HCT116 (cell line): Measurements from ENCODE around the gene FBXO17.

Experiments used
- CEBPB ChIP-seq: IDR thresholded peaks from 2 replicates; pipeline ENCODE4 v1.6.1; 2012; ENCODE audit warnings: low read depth
- EZH2 ChIP-seq: fragments of 200-600 bp; sonication (generic); IDR thresholded peaks from 2 replicates; pipeline ENCODE4 v1.6.1; 2017; ENCODE audit warnings: antibody characterized with exemption, mixed run types
- POLR2A ChIP-seq: IDR thresholded peaks from 2 replicates; pipeline ENCODE4 v1.7.0; 2011; ENCODE audit warnings: borderline replicate concordance; ENCODE audit not compliant: insufficient read depth, insufficient read length; ENCODE audit errors: extremely low read depth
- POLR2AphosphoS5 ChIP-seq: IDR thresholded peaks from 2 replicates; pipeline ENCODE4 v1.6.1; 2011; ENCODE audit warnings: mild to moderate bottlenecking, low read depth, low read length, moderate library complexity
- SRF ChIP-seq: IDR thresholded peaks from 2 replicates; pipeline ENCODE4 v1.6.1; 2012; ENCODE audit warnings: low read depth
- ZNF274 ChIP-seq: fragments of 200-500 bp; sonication (Bioruptor generic); IDR thresholded peaks from 2 replicates; pipeline ENCODE4 v1.6.1; 2014; ENCODE audit warnings: mild to moderate bottlenecking, low read depth, low read length, inconsistent platforms
- TF ChIP-seq, protein P1 (sequence below), 3 experiments: fragments of 200-600 bp in 1 of 3; sonication (generic) in 1 of 3; IDR thresholded peaks in 2 of 3; conservative IDR thresholded peaks in 1 of 3; 2 replicates each; pipeline ENCODE4 v1.5.1; 2012 to 2017; ENCODE audit warnings: low read depth in 2 of 3, low read length in 2 of 3, antibody characterized with exemption in 1 of 3, borderline replicate concordance in 1 of 3, control low read depth in 1 of 3, mild to moderate bottlenecking in 1 of 3, mixed read lengths in 1 of 3, mixed run types in 1 of 3, moderate library complexity in 1 of 3; ENCODE audit not compliant: insufficient read depth in 1 of 3
- TF ChIP-seq, protein P2 (sequence below): IDR thresholded peaks from 2 replicates; pipeline ENCODE4 v1.6.1; 2012; ENCODE audit warnings: low read depth
- TF ChIP-seq, protein P3 (sequence below): IDR thresholded peaks from 2 replicates; pipeline ENCODE4 v1.6.1; 2012
- TF ChIP-seq, protein P4 (sequence below): IDR thresholded peaks from 2 replicates; pipeline ENCODE4 v1.6.1; 2012

DNA sequence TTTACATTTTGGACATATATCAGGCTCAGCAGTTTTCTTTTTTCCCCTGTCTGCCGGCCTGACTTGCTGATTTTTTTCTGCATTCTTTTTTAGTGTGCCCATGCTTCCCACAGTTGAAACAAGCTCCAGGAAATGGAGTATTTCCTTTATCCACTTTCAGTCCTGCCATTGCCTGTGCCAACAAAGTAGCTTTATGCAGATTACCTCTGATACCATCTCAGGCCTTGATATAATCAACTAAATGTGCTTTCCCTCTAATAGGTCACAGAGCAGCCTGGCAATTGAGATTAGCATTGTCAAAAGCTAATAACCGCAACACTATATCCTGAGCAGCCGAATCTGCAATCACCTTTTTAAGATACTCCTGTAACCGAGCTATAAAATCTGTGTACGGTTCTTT is 35.6 kb downstream of the FBXO17 start:
- TF ChIP-seq EZH2 (no peak), POLR2A (no peak), ZNF274 (no peak), CEBPB (no peak), SRF (no peak), POLR2AphosphoS5 (no peak)
- TF ChIP-seq, protein P1, sequence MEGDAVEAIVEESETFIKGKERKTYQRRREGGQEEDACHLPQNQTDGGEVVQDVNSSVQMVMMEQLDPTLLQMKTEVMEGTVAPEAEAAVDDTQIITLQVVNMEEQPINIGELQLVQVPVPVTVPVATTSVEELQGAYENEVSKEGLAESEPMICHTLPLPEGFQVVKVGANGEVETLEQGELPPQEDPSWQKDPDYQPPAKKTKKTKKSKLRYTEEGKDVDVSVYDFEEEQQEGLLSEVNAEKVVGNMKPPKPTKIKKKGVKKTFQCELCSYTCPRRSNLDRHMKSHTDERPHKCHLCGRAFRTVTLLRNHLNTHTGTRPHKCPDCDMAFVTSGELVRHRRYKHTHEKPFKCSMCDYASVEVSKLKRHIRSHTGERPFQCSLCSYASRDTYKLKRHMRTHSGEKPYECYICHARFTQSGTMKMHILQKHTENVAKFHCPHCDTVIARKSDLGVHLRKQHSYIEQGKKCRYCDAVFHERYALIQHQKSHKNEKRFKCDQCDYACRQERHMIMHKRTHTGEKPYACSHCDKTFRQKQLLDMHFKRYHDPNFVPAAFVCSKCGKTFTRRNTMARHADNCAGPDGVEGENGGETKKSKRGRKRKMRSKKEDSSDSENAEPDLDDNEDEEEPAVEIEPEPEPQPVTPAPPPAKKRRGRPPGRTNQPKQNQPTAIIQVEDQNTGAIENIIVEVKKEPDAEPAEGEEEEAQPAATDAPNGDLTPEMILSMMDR (IDR thresholded peaks at IDR 0.05 in 2 of 3, conservative IDR thresholded peaks at IDR 0.05 in 1 of 3; ENCODE audit: borderline replicate concordance in 1 of 3, insufficient read depth in 1 of 3, low read depth in 2 of 3, low read length in 2 of 3): no peak
- TF ChIP-seq, protein P2, sequence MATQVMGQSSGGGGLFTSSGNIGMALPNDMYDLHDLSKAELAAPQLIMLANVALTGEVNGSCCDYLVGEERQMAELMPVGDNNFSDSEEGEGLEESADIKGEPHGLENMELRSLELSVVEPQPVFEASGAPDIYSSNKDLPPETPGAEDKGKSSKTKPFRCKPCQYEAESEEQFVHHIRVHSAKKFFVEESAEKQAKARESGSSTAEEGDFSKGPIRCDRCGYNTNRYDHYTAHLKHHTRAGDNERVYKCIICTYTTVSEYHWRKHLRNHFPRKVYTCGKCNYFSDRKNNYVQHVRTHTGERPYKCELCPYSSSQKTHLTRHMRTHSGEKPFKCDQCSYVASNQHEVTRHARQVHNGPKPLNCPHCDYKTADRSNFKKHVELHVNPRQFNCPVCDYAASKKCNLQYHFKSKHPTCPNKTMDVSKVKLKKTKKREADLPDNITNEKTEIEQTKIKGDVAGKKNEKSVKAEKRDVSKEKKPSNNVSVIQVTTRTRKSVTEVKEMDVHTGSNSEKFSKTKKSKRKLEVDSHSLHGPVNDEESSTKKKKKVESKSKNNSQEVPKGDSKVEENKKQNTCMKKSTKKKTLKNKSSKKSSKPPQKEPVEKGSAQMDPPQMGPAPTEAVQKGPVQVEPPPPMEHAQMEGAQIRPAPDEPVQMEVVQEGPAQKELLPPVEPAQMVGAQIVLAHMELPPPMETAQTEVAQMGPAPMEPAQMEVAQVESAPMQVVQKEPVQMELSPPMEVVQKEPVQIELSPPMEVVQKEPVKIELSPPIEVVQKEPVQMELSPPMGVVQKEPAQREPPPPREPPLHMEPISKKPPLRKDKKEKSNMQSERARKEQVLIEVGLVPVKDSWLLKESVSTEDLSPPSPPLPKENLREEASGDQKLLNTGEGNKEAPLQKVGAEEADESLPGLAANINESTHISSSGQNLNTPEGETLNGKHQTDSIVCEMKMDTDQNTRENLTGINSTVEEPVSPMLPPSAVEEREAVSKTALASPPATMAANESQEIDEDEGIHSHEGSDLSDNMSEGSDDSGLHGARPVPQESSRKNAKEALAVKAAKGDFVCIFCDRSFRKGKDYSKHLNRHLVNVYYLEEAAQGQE: no peak
- TF ChIP-seq, protein P3, sequence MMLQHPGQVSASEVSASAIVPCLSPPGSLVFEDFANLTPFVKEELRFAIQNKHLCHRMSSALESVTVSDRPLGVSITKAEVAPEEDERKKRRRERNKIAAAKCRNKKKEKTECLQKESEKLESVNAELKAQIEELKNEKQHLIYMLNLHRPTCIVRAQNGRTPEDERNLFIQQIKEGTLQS: no peak
- TF ChIP-seq, protein P4, sequence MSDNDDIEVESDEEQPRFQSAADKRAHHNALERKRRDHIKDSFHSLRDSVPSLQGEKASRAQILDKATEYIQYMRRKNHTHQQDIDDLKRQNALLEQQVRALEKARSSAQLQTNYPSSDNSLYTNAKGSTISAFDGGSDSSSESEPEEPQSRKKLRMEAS: no peak
